Measurements from ENCODE around the gene ARL6IP4.

DNA sequence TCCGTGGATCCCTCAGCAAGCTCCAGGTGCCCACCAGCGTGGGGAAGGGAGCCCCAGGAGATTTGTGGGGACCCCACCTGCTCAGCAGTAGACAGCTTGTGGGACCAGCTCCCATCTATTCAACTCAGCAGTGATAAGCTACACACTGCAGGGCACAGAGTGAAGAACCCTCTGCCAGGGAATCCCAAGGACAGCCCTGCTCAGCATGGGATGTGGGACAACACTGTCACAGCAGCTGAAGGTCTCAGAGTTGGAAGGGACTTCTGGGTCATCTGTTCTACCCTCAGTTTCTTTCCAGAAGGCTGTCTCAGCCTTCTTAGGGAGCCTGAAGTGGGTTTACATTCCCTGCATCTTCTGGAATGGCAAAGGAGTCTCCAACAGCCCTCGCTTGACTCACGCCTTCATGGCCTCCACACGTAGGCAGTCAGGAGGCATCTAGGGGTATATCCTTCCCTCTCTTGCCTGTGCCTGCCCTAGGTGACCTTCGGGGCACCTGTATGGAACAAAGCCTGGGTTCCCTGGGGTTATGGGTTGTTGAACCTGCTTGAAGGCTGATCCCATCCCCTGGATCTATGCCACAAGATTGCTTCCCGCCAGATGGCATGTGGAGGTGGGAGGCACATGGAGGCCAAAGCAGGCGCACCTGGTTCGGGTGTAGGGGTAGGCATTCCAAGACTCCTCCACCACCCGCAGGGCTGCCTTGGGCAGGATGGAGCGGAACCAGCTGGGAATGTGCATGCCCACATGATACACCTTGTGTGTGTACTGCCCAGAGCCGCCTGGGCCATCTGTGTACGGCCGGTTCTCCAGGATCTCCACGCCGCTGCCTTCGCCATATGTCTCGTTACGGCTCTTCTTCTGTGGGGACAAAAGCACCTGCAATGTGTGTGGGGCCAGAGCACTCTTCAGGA is 33.0 kb downstream of the ARL6IP4 start:
- no peak for TF ChIP-seq FOXM1 (IDR thresholded peaks at IDR 0.05; ENCODE audit: borderline replicate concordance)
- no peak for TF ChIP-seq SP1 (IDR thresholded peaks at IDR 0.05)
- TF ChIP-seq HDGF (IDR thresholded peaks at IDR 0.05; ENCODE audit: borderline replicate concordance): no peak
- TF ChIP-seq FOXA1 (IDR thresholded peaks at IDR 0.05): no peak
- TF ChIP-seq ARNT (IDR thresholded peaks at IDR 0.05): no peak
- no peak for TF ChIP-seq NFRKB (IDR thresholded peaks at IDR 0.05)
- no peak for TF ChIP-seq ZNF384 (IDR thresholded peaks at IDR 0.05)
- no peak for TF ChIP-seq FOXK2 (IDR thresholded peaks at IDR 0.05)
- TF ChIP-seq LEF1 (IDR thresholded peaks at IDR 0.05; ENCODE audit: borderline replicate concordance): no peak
- TF ChIP-seq TARDBP (IDR thresholded peaks at IDR 0.05): no peak
- TF ChIP-seq, protein P1, sequence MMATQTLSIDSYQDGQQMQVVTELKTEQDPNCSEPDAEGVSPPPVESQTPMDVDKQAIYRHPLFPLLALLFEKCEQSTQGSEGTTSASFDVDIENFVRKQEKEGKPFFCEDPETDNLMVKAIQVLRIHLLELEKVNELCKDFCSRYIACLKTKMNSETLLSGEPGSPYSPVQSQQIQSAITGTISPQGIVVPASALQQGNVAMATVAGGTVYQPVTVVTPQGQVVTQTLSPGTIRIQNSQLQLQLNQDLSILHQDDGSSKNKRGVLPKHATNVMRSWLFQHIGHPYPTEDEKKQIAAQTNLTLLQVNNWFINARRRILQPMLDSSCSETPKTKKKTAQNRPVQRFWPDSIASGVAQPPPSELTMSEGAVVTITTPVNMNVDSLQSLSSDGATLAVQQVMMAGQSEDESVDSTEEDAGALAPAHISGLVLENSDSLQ (IDR thresholded peaks at IDR 0.05): no peak
- no peak for TF ChIP-seq BHLHE40 (IDR thresholded peaks at IDR 0.05; ENCODE audit: borderline replicate concordance)
- no peak for TF ChIP-seq CTBP1 (IDR thresholded peaks at IDR 0.05; ENCODE audit: borderline replicate concordance)
